IPS-NIHi7 (cell line): ENCODE results near the gene ZCCHC14.
"Not testable (repeated sequence)": the region's sequence is repeated elsewhere in the genome, so short reads cannot be mapped to it uniquely, and the experiment has no call there.

Experiments used
- DNase-seq: peaks from one replicate; pipeline ENCODE4 v3.0.0; 2012; ENCODE audit warnings: mixed read lengths; ENCODE audit errors: extremely low spot score

ZCCHC14 gene

DNA sequence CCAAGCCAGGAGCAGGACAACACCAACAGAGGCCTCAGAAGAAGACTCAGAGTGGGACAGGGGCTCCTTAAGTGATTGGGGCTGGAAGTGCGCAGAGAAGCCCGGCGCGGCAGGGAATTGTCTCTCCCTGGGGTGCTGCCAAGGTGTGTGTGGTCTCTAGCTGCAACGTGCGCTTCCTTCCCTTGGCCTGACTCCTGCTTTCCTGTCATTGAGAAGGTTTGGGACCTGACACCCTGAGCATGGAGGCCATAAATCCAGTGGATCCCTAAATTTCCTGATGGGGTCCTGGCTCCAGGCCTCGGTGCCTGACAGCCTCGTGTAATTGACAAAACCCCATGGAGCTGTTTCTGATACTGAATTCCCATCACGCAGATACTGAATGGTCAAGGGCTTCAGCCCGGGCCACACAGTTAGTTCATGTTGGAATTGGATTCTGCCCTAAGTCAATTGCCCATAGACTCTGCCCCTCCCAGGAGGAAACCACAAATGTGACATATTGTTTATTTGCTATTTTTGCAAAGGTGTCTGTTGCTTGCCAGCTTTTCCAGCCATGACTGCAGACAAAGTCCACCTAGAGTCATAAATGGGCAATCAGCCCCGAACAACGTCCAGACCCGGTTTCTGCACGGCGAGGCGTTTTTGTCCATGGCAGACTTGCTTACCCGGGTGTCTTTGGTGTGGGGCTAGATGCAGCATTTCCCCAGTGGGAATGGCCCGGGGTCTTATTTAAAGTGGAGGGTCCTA is 4.4 kb upstream of the ZCCHC14 start:
- not testable (repeated sequence) for DNase-seq

DNA sequence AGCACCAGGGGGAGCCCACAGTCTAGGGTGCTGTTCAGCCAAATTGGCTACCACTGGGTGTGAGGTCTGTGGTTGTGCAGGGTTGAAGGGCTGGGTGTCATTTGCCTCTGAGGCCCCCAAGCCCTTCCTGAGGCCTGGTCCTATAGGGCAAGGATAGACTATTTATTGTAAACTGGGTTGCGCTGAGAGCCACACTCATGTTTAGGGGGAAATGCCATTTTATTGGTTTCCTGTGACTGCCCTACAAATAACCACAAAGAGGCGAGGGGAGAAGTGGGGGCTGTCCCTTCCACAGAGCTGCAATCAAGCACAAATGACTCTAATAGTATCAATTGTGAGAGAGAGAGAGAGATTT is 3.6 kb upstream of the ZCCHC14 start:
- no peak for DNase-seq

DNA sequence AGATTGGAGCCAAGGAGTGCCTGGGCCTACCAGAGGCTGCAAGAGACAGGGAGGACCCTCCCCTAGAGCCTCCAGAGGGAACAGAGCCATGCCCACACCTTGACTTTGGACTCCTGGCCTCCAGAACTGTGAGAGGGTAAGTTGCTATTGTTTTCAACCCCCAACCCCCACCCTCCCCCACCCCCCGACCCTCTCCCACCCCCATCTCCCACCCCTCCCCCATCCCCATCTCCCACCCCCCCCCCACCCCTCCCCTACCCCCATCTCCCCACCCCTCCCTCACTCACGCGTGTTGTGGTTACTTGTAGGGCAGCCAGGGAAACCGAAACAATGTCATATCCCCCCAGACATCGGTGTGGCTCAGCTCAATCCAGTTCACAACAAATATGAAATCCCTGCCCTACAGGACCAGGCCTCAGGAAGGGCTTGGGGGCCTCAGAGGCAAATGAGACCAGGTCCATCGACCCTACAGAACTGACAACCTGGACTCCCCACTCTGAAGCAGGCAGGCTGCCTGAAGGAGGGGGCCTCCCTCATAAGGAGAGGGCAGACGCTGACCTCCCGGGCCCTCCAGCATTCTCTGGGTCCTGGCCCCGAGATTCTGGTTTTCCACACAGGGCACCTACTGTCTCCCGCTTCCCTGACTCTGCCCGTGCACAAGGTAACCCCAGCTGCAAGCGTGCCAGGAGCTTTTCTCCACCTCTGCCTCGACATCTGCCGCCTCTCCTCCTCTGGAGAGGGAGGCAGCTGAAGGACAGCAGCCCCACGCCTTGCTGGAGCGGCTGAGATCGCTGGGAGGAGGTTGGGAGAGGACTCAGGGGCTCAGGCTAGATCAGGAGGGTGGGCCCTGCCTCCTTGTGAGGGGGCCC is 3.0 kb upstream of the ZCCHC14 start:
- DNase-seq: no peak

DNA sequence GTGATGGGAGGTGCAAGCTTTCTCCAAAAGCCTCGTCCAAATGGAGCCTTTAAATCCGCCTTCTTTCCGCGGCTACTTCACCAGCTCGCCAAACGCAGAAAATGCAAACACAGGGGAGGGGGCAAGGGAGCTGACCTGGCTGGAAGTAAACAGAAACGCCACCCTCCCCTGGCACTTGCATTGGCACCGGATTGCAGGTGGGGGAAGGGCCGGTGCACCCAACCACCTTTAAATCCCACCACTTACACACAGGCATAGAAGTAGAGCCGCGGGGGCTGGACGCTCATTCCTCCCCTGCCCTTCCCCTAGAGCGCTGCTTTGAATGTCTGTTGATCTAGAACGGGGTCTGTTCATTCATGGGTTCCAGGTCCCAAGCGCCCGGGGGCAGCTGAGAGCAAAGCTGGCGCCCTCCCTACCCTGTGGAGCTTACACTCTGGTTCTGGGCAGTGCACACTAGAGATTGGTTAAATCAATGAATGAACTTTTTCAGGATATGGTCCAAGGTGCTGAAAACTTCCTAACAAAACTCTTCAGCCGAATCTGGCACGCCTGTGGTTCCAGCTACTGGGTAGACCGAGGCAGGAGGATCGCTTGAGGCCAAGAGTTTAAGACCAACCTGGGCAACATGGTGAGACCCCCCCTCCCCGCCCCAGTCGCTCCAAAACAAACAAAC is 920 bp upstream of the ZCCHC14 start:
- DNase-seq: no peak

DNA sequence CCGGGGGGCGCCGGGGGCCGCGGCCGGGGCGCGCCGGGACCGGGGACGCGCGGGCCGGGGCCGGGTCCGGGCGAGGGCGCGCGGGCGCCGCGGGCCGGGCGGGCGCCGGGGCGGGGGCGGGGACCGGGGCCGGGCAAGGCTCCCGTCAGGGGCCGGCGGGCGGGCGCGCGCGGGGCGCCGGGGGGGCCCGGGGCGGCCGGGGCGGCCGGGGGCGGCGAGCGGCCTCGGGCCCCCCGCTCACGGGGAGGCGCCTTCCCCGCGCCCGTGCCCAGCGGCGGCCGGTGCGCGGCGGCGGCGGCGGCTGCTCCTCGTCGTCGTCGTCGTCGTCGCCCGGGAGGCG is 563 bp downstream of the ZCCHC14 start:
- no peak for DNase-seq

DNA sequence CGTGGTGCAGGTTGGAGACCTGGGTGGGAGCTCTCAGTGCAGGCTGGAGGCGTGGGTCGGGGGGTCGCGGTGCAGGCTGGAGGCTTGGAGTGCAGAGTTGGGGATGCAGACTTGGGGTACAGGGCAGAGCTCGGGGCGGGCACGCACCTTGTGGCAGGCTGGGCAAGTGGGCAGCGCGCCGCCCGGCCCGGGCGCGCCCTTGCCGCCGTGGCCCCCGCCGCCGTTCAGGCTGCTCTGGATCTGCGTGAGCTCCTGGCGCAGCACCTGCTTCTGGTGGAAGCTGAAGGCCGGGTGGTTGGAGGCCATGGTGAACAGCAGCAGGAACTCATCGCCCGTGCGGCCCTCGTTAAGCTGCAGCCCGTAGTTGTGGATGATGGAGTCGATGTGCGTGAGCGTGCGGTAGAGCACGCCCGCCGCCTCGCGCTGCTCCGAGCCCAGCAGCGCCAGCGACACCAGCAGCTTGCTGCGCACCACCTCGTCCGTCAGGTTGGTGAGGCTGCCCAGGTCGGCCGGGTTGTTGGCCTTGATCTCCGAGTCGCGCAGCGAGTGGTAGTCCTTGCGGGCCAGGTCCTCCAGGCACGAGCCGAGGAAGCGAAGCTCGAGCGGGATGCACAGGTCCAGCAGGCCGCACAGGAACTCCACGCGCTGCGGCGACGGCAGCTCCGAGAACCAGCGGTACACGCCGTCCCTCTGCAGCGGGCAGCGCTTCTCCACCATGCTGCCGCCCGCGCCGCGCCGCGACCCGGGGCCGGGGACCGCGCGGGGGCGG is 1.1 kb downstream of the ZCCHC14 start:
- no peak for DNase-seq

DNA sequence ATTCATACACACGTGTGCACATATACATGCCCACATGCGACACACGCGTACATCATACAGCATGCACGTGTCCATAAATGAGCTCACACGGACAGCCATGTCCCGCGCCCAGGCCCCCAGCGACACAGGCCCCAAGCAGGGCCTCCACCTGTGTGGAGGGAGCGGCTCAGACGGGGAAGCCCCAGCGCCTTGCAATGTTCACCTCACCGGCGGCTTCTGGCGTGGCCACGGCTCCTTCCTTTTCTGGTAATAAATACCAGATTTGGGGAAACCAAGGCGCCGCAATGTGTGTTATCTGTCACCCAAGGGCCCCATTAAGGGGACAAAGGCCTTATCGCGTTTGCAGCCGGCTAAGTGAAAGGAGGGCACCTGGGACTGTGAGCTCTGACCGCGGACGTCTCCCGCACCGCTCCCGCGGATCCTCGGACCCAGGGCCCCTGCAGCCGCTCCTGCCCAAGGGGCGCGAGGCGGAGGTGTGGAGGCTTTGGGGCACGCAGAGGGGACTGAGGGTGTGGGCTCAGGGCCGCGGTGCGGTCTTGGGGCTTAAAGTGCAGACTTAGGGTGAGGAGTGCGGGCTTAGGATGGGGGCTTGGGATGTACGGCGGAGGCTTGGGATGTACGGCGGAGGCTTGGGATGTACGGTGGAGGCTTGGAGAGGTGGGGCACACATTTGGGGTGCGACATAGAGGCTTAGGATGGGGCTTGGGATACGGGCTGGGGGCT is 1.9 kb downstream of the ZCCHC14 start:
- DNase-seq: not testable (repeated sequence)

DNA sequence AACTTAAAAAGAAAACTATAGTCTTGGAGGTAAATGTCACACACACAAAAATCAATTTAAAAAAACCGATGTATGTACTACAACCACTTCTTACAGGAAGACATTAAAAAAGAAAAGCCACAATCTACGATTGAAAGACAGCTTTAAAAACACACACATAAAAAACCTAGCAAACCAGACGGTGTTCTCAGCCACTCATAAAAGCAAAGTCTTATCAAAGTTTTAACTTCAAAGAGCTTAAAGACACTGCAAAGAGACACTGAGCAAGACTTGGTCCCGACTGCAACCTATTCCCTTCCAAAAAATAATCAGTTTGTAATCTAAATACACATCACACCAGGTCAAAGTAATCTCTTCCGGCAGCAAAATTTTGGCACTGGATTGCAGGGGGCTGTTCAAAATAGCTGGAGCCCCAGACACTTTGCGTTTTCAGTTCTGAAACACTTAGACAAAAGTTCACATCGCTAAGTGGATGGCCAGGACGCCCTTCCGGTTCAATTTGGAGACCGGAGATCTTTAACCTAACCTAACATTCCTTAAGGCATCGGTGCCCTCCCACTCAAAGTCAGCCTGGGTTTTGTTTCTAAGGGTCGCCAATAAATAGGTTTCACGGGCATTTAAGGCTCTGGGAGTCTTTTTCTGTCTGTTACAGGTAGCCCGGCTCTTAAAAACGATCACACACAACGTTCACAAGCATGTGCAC is 2.6 kb downstream of the ZCCHC14 start:
- no peak for DNase-seq

DNA sequence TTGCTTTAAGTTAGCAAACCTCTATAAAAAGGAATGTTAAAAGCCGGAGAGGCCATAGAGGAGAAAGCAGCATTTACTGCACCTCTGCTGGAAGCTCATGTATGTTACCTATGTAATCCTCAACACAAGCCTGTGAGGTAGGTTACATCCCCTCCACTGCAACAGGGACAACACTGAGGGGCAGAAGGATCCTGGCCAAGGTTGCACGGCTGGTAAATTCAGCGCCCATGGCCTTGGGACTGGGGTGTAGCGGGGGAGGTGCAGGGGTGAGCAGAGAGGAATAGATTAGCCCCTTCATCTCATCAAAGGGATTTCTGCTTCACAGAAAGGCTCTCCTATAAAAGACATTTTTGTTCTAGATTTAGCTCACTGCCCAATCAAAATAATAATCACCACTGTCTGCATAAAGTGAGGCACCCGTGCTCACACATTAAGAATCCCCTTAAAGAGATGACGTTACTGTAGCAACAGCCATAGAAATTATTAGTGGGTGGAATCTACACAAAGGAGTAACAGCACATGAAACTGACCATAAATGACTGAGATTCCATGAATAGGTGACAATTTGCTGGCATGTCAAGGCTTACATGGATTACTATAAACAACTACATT is 3.3 kb downstream of the ZCCHC14 start:
- DNase-seq: no peak

DNA sequence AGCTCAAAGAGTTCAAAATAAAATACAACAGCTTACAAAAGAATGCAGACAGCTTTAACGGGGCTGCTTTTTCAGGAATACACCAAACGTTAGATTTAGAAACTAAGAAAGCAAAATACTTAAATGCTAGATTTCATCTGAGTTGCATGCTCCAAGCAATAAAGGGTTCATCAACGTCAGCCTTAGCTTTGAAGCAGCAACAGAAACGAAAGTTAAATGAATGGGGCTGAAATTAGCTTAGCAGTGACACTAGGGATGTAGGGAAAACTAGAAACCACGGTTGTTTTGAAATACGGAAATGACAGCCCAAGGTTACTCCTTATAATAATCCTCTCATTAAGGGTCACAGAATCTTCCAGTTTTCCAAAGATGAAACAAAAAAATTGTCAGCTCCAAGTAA is 3.9 kb downstream of the ZCCHC14 start:
- DNase-seq: not testable (repeated sequence)

DNA sequence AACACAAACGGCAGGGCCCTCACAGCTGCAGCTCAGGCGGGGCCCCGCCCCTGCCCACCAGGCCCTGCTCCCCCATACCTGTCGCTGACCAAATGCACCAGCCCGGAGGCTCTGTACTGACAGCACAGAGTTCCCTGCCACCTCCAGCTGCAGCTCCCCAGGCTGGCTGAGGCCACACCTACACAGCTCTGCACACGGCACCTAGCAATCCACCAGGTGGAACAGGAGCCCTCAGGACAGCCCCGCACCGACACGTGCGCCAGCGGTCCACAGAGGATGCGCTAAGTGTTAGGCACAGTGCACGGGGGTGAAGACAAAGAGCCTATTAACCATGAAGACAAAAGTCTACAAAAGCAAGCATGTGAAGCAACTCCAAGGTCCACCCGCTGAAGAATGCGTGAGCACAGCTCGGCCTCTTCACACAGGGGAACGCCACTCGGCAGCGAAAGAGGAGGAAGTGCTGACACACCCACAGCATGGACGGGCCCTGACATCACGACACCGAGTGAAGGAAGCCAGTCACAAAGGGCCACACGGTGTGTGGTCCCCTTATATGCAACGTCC is 5.4 kb downstream of the ZCCHC14 start:
- DNase-seq: no peak

DNA sequence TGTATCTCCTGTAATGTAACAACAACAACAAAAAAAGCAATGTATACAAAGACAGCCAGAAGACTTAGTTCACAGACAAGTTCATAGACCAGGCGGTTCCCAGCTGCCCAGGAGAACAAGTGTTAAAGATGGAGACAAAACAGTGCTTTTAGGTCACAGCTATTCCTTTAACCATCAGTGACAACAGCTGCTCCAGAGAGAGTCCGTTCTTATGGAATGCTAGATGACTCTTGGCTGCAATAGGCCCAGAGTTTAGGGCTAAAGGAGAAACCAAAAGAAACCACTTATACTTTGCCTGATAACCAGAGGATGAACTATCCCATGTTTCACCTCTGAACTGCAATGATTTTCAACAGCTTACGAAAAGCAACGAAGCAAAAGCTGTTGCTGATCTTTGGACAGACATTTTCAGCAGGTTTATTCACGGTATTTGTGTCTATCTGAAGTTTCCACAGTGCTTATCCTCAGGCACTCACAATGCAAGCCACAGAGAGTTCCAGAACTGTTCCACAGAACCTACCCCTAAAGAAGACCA is 6.0 kb downstream of the ZCCHC14 start:
- DNase-seq: no peak

DNA sequence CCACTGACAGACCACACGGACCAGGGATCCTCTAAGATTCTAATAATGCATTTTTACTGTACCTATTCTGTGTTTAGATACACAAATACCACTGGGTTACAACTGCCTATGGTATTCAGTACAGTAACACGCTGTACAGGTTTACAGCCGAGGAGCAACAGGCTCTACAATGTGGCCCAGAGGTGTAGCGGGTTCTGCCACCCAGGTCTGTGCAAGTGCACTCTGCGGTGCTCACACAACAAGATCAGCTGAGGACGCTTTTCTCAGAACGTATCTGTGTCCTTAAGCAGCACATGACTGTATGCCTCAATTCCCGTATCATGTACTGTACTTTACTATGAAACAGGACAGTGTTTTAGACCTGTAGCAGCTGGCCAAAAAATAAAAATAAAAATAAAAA is 6.5 kb downstream of the ZCCHC14 start:
- no peak for DNase-seq

DNA sequence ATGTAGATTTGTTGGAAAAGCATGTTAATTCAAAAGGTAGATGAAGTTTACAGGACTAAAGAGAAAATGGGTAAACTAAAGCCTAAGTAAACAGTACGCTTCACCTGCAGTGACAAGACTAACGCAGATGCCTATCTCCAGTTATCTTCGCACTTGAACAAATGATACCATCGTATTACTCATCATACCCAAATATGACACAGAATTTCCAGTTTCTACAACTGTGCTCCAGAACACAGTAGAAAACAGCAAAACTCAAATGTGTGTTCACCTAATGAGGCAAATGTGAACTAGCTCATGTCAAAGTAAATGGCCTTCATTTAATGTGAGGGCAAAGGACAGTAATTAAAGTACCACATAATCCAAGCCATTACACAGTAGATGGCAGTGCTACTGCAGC is 7.0 kb downstream of the ZCCHC14 start:
- not testable (repeated sequence) for DNase-seq

DNA sequence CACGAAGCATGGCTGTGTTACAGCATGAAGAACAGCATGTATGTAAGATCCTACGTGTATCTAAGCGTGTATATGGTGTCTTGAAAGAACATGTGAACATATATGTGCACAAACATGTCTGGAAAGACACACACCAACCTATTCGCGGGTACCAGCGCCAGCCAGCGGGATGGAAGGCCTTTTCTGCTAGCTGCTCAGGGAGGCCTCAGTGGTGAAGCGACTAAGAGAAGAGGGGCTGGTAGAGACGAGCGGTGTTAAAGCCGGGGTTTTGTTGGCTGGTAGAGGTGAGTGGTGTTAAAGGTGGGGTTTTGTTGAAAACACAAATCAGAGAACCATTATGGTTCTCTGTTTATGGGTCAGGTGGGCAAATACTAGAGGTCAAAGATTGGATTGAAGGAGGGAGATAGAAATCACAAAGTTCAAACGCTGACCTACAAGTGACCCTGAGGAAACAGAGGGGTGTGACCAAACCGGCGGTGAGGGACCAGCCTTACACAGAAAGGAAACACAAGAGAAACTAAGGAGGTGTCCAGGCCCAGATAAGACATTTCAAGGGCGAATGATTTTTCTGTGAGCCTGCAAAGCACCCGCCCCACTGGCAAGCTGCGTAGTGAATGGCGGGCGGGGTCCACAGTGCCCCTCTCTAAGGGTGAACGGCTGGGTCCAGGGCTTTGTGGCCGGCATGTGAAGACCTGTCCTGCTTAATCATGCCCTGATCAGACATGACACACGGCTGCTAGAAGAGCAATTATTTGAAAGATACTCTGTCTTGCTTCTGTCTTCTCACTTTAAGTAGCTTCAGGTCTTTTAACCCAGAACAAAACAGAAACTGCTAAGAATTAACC is 8.1 kb downstream of the ZCCHC14 start:
- no peak for DNase-seq

DNA sequence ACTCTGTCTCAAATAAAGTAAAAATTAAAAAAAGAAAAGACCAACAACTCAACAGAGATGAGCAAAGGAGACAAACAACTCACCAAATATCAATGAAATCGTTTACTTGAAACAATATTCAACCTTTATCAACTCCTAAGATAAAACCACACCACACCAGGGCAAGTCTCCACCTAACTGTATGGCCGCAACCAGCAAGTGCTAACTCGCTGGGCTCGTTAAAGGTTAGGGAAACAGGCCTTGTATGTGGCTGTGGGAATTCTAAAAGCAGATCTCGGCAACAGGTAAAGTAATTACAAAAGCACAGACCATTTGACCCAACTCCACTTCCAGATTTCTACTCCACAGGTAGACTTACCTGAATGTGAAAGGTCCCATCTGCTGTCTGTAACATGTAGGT is 9.3 kb downstream of the ZCCHC14 start:
- no peak for DNase-seq

DNA sequence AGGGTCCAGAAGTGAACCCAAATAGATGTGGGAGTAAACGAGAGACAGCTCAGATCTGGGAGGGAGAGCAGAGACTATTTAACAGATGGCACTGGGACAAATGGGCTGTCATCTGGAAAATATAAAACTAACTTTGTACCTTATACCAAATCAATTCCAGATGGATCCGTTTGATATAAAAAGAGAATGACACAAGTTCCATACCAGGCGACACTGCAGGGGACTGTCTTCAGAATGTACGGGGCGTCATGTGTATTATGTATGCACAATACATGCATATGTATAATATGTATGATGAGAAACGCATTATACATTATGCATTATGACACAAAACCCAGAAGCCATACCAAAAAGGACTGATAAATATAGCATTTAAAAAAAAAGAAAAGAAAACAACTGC is 10.2 kb downstream of the ZCCHC14 start:
- not testable (repeated sequence) for DNase-seq

DNA sequence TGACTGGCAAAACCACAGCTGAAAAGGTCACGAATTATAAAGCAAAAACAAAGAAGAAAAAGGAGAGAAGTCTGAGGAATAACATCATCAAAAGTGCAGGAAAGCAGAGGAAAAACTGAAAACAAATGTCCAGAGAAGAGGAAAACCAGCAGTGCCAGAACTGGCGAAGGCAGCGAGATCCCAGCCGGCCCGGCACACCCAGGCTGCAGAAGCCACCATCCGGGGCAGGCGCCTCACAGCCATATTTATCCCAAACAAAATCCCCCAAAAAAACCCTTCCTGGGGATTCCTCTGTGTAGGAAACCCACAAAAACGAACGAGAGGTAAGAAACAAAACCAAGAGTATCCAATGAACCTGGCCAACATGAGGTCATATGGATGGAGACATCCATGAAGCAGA is 10.6 kb downstream of the ZCCHC14 start:
- DNase-seq: no peak

DNA sequence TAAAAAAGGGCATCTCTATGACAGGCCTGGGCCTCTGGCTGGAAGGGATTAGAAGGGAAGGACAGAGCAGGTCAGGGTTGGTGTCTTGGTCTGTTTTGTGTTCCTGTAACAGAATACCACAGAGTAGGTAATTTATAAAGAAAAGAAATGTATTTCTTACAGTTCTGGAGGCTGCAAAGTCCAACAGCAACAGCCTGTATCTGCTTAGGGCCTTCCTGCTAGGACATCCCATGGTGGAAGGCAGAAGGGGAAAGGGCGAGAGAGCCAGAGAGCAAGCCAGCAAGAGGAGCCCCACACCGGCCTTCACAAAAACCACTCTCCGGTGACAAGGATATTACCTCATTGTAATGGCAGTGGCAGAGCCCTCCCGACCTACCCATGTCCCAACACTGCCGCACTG is 11.1 kb downstream of the ZCCHC14 start:
- DNase-seq: not testable (repeated sequence)
